Measurements from ENCODE around the gene ZNF385C.

The ZNF385C gene

DNA sequence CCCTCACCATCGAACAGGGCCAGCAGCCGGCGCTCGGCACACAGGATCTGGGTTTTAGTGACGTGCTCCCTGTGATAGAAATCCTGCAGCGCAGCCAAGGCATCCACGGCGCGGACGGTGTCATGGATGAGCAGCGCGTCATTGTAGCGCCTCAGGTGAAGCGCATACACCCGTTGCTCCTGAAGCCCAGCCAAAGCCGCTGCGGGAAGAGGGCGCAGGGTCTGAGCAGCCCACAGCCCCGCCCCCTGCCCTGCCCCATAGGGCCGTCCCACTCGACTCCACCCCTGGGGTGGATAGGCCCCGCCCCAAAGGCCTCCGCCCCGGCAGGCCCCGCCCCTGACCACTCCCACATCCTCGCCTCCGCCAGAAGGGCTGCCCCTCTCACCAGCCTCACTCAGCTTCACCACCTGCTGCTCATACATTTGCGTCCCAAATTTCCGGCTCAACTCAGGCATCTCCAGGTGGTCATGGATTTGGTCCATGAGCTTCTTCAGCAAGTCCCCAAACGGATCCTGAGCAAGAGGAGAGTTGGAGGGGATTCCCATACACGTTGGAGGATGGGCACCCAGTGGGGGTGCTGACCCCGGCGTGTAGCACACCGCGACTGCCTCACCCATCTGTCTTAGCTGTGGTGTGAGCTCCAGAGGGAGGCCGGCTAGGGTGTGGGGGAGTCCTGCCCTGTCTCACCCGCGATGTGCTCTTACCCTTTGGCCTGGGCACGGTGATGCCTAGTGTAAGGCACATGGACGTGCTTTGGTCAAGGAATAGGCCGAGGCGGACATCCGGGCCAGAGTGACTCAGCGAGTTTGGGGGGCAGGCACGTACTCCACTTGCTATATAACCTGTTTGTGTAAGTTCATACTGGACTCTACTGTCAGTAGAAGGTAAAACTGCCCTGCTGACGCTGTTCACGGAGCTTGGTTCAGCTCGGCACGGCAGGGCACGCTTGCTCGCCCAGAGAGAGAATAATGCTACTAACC, 9.6 kb upstream of the ZNF385C start:
- peak; percentile 82 for DNase-seq (ENCODE audit: low read depth)

DNA sequence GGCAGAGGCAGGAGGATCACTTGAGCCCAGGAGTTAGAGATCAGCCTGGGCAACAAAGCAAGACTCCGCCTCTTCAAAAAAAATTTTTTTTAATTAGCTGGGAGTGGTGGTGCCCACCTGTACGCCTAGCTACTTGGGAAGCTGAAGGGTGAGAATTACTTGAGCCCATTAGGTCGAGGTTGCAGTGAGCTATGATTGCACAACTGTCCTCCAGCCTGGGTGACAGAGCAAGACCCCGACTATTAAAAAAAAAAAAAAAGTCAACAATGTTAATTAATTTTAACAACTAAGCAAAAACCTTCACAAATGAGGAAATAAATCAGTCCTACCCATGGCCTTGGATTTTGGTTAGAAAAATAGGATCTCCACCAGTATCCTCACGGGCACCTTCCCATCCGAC, 8.9 kb upstream of the ZNF385C start:
- DNase-seq (ENCODE audit: low read depth): no peak

DNA sequence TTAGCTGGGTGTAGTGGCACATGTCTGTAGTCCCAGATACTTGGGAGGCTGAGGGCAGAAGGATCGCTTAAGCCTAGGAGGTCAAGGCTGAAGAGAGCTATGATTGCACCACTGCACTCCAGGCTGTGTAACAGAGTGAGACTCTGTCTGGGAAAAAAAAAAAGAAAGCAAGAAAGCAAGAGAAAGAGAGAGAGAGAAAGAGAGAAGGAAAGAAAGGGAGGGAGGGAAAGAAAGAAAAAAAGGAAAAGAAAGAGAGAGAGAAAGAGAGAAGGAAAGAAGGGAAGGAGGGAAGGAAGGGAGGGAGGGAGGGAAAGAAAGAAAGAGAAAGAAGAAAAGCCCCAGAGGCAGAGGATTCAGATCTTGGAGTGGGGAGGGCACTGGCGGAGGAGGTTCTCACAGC, 7.7 kb upstream of the ZNF385C start:
- no peak for DNase-seq (ENCODE audit: low read depth)

DNA sequence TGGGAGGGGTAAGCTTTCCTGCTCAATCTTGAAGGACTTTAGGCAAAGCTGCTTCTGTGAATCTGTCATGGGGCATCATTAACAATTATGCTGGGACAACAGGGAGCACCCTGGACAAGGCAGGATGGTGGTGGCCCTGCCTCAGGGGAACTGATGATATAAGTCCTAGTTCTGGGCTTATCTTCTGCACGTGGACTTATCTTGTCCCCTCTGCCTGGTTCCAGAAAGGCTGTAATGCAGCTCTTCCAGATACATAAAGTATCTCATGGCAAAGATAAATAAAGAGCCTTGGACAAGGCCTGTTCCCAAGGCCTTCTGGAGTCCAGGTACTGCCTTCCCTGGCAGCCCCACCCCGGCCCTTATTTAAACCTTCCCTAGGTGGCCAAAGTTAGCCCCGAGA, 6.0 kb upstream of the ZNF385C start:
- DNase-seq (ENCODE audit: low read depth): no peak

DNA sequence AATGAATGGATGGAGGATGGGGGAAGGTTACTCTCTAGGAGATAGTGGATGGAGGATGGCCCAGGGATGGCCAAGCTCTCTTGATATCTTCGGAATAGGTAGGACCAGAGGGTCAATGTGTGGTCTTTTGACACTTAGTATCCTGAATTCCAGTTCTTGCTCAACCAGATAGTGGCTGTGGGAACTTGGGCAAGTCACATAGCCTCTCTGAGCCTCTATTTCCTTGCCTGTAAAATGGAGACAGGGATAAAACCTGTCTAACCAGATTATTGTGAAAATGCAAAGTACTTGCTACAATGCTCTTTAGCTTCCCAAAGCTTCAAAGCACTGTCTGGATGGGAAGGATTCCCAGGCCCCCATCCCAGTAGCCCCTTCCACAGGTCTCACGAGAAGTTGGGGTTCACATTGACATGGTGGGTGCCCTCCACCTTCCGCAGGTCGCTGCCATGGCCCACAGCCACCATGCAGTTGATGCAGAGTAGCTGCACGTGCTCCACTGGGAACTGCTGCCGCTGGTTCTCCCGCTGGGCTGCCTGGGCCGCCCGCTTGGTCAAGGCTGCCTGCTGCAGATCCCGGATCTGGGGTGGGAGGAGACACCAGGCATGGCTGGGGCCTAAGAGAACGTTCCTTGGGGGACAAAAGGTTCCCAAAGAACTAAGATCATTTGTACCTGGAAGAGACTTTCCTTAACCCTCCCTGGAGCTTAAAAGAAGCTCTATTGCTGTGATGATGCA, 5.1 kb upstream of the ZNF385C start:
- DNase-seq (ENCODE audit: low read depth): no peak

DNA sequence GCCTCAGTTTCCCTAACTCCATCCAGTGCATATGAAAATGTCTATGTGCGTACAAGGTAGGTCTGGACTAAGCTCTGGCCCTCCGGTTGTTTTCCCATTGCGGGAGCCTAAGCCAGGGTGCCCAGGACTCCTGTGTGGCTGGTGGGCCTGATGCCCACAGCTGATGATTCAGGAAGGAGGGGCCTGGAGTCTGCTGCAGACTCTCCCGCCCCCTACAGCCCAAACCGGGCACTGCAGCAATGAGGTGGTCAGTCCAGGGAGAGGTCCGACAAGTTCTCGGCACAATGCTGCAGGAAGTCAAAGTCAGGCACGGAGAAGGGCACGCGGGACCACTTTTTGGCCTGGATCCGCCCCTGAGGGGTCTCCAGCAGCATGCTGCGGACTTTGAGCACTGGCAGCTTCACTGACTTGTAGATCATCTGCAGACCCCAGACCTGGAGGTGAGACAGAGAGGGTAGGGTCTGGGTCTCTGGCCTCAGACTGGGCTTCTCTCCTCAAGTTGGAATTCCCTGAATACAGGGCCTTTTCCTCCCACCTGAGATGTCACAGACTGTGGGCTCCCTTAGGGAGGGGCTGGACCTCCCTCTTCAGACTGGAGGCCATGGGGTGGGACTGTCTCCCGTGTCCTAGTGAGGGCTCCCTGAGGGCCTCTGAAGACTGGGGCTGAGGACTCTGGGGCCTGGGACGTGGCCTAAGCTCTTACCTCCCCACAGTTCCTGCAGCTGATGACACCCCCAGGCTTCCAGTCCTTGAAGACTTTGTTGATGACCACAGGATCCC, 3.4 kb upstream of the ZNF385C start:
- no peak for DNase-seq (ENCODE audit: low read depth)

DNA sequence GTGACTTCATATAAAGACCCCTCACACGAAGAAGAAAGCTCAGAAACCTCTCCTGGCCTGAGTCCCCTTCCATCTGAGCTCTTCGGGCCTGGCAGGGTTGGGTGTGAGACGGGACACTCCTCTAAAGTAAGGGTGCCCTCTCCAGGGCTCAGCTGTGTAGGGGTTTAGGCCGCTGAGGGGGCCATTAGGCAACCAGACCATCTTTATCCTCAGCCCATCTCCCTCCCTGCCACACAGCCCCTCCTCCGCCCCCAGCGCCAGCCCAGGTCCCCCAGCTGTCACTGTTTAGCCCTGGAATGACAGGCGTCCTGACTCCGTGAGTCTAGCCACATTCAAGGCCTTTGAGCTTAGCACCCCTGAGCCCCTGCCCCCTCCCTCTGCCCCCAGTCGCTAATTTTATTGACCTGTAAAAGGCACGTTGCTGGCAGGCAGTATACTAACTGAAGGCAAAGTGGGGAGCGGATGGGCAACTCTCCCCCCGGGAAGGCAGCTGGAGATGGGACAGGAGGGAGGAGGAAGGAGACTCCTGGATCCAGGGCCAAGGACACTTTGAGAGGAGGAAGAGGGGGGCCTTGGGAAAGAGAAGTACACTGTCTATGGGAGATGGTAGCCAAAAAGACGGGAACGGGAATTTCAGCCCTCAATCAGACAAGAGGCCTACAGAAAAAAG, 592 bp upstream of the ZNF385C start:
- no peak for DNase-seq (ENCODE audit: low read depth)

DNA sequence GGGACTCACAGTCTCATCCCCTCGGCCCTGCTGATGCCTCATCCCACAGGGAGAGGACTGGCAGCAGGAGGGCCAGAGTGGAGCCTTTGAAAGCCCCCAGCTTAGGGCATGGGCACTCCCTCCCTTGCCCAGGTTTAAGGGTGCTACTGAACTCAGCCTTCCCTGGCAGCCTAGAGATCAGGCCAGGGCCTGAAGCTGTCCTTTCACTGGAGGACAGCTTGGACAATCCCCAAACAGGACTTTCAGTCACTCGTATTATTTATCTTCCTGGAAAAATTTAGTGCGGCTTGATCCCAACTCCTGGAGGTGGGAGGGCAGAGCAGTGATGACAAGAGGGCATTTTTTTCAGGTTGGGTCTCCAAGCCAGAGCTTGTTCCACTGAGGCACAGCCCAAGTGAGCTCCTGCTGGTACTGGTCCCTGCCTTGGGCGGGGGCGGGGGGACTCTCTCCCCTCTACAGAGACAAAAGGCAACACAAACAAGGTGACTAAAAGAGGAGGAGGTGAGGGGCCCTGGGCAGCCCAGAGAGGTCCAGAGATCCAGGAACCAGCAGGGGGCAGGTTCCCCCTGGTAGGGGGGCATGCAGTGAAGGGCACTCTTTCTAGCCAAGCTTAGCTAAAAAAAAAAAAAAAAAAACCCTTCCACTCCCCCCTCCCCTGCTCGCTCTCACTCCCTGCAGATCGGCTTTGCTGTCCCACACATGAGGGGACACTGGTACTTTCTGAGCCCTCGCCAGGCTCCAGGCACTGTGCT, 1.7 kb downstream of the ZNF385C start:
- no peak for DNase-seq (ENCODE audit: low read depth)

DNA sequence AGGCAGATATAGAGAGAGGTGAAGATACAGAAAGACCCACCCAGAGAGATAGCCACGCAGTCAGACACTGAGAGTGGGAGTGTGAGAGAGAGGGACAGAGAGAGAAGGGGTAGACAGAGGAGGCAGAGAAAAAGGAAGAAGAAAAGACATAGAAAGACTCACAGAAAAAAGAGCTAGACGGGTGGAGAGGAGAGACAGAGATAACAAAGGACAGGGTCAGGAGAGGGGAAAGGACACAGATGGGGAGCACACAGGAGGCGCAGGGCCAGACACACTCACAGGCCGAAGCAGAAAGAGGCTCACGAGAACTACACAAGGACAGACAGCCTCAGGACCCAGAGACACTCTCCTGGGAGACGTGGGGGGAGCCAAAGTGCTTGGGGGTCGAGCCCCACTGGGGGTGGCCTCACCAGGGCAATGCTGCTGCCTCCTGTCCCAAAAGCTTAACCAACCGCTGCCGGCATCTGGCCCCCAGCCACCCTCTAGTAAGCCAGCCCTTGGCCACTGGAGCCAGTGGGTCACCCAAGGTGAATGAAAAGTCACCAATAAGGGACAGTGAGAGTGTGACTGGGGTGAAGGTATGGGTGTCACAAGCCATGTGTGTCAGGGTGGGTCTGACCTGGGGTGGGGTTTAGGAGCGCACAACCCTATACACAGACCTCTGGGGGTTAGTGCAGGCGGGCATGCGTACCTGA, 3.8 kb downstream of the ZNF385C start:
- DNase-seq (ENCODE audit: low read depth): no peak

DNA sequence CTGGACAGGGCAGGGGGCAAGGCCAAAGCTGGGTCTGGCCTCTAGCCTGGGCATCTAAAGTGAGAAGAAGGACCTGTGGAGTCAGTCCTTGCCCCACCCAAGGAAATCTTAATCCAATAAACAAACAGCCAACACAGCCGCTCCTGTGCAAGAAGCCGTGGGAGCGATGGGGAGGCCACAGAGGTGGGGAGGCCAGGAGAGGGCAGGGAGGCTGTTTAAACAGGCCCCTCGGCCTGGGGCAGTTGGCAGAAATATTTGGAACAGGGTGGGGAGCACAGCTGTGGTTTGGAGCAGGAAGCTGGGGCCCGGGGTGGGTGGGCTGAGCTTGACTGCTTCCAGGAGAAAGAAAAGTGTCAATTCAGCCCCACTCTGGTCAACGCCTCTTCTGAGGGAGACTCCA, 5.3 kb downstream of the ZNF385C start:
- DNase-seq (ENCODE audit: low read depth): no peak

DNA sequence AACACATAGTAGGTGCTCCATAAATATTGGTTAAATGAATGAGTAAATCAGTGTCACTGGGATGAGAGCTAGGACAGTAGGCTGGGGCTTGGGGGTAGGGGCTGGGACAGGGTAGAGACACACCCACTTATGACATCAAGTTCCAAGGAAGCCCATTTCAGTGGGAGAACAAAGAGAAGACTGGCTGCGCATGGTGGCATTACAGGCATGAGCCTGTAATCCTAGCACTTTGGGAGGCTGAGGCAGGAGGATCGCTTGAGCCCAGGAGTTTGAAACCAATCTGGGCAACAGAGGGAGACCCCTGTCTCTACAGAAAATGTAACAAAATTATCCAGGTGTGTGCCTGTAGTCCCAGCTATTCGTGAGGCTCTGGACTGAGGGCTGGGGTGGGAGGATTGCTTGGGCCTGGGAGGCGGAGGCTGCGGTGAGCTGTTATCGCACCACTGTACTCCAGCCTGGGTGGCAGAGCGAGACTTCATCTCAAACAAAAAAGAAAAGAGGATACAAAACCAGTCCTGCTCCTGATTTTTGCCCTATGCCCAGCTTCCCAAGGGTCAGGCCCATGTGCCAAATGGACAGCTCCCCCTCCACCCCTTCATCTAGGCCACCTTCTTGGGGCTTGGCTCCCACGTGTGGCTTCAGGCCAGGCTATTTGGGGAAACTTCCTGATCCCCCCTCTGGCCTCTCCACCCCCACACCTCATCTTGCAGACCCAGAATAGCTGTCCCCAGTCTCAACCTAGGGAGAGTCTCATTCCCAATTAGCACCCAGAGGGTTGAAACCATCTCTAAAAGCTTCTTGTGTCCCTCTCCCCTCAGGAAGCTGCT, 7.1 kb downstream of the ZNF385C start:
- DNase-seq (ENCODE audit: low read depth): no peak

DNA sequence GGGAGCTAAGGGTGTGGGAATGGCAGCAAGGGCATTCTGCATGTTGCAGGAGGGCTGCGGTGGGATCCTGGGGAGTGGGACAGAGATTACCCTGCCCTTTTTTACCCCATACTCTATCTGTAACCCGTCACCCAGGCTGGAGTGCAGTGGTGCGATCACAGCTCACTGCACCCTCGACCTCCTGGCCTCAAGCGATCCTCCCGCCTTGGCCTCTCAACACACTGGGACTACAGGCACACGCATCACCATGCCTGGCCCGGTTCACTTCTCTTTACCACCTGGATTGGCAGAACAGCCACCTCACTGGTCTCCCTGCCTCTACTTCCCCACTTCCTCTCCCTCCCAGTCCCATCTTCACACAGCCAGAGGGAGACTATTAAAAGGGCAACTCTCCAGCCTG, 9.5 kb downstream of the ZNF385C start:
- DNase-seq (ENCODE audit: low read depth): no peak

DNA sequence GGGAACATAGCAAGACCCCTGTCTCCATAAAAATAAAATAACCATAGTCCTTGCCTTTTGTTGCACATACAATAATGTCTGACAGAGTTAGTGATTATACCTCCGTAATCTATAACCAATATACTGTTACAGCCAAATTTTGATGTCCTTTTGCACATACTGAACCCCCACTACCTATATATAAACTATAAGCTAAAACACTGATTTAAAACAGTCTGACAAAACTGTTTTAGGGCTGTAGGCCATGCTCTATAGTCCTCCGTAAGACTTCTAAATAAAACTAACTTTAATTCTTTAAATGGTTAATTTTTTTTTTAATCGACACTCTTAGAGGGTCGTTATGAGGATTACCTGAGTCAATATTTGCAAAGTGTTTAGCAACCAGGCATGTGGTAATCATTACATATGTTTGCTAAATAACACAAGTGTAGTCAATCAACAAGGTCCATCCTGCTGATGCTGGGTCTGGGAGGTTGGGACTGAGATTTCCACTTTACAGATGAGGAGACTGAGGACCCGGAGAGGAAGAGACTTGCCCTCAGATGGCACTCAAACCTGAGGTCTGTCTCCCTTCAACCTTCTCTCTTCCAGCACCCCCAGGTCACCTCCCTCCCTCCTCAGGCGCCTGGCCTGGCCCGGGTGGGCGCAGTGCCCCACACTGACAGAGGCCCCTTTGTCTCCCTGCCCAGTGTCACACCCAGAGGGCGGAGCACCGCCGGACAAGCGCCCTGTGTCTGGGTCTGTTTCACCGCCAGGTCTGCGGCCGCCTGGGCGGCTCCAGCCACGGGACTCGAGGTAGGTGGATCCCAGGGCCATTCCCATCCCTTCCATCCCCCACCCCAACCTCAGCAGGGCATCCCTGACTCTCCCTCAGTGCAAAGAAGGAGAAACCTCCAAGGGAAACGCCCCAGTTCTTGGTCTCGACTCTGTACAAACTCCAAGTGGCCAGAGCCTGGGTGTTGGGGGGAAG, 10.3 kb downstream of the ZNF385C start:
- no peak for DNase-seq (ENCODE audit: low read depth)

DNA sequence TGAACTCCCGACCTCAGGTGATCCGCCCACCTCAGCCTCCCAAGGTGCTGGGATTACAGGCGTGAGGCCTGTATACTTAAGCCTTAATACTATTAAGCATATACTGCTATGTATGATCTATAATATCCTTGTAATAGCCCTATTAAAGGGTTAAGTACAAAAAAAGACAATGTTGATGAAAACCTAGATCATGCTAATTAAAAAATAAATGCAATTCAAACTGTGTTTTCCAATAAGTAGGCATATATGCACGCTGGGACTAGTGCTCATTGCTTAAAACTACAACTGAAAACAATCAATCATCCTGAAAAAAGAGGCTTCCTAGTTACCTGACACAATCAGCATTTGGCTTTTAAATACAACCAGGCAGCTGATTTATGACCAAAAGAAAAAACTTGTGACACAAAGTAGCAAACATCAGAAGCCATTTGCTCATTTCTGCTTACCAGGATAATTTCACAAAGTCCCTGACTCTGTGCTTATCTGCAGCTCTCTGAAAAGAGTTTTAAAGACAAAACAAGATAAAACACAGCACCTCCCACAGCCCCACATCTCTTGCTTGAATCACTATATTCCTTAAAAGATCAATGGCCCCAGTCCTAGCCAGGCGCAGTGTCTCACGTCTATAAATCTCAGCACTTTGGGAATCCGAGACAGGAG, 11.1 kb downstream of the ZNF385C start:
- no peak for DNase-seq (ENCODE audit: low read depth)

DNA sequence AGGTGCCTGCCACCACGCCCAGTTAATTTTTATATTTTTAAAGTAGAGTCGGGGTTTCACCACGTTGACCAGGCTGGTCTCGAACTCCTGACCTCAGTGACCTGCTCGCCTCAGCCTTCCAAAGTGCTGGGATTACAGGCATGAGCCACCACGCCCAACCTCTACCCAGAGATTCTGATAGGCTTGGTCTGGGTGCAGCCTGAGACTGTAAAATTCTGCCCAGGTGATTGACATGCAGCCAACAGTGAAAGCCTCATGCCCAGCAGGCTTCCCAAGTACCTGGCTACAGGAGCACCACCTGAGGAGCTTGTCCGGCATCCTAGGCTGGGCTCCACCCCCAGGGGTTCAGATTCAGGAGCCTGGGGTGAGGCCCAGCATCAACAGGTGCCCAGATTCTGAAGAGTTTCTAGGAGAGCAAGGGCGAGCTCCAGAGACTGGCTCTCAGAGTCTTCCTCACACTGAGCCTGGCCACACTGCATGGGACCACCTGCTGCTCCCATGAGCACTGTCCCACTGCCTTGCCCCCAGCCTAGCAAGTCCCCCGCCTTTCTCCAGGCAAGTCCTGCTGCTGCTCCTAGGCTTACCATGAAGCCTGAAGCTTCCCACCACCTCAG, 16.6 kb downstream of the ZNF385C start:
- no peak for DNase-seq (ENCODE audit: low read depth)

DNA sequence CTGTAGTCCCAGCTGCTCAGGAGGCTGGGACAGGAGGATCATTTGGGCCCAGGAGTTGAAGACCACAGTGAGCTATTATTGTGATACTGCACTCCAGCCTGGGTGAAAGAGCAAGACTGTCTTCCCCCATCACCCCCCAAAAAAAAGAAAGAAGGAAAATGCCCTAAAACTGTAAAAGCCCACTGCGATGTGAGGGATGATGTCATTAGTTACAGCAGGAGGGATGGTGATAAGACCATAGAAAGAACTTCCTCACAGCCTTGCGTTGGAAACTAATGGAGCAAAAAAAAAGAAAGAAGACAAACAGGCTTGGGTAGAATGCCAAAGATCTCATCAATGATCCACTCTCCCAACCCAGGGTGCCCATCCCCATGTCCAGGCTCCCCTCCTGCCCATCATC, 18.7 kb downstream of the ZNF385C start:
- no peak for DNase-seq (ENCODE audit: low read depth)

DNA sequence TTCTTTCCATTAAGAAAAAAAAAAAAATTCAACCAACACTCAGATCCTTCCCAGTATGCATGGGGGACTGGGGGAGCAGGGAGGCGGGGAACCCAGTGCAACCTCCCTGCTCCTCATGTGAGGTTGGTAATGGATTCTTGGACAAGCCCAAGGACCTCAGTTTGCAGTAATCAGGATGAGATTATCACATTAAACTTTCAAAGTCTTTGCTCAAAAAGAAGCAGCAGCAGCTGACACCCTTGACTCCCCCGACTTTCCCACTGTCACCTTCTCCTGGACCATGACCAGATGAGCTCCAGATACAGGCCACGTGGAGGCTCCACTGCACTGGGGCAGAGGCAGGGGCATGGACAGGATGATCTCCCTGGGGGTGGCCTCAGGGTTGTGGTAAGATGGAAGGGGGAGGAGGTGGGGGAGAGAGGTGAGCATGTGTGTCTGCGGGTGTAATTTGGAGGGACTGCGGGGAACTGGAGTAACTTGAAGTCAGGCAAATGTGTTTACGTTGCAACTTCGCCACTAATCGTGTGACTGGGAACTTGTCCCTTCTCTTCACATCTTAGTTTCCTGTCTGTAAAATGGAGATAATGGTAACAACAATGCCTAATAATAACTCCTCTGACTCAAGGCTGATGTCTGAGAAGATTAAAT, 19.8 kb downstream of the ZNF385C start:
- no peak for DNase-seq (ENCODE audit: low read depth)

All from stimulated activated CD4-positive, alpha-beta T cell treated with anti-CD3 and anti-CD28 coated beads, Interleukin-2, amount 100 ng/mL, for 4 hours (primary cell).